SK-N-SH (cell line): ENCODE measurements around the gene TAMALIN.

ENCODE experiments used
- CTCF ChIP-seq: fragments of 200-600 bp; sonication (generic); IDR thresholded peaks from 2 replicates; pipeline ENCODE4 v1.6.1; 2017; ENCODE audit warnings: antibody characterized with exemption, mild to moderate bottlenecking, moderate library complexity
- EP300 ChIP-seq, 2 experiments: IDR thresholded peaks; 2 replicates each; pipeline versions ENCODE4 v1.4.0 to v1.6.1; 2012; ENCODE audit warnings: borderline replicate concordance in 1 of 2, low read depth in 1 of 2, low read length in 1 of 2
- POLR2AphosphoS5 ChIP-seq: IDR thresholded peaks from 2 replicates; pipeline ENCODE4 v1.6.1; 2012; ENCODE audit warnings: low read depth, low read length
- SIN3A ChIP-seq: IDR thresholded peaks from 2 replicates; pipeline ENCODE4 v1.6.1; 2012; ENCODE audit warnings: low read depth, mild to moderate bottlenecking, low read length, moderate library complexity, borderline replicate concordance
- SMC3 ChIP-seq: IDR thresholded peaks from 2 replicates; pipeline ENCODE4 v1.6.1; 2012; ENCODE audit warnings: low read depth, low read length, improper control_type of control experiment

DNA sequence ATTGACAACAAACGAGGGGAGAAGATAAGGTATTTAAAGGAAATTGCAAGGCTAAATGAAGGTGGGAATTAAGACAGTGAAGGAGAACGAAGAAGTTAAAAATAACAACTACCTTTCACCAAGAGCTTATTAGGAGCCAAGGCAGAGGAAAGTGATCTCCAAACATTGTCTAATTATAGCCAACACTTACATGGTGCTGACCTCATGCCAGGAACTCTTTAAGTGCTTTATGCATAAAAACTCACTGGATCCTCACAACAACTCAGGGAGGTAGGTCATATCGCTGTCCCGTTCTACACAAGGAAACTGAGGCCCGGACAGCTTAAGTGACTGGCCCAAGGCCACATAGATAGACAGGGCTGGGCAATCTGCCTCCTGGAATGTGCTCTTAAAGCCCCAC is 19.5 kb downstream of the TAMALIN start:
- TF ChIP-seq POLR2AphosphoS5 (no peak), SMC3 (no peak), CTCF (no peak), EP300 (IDR thresholded peaks at IDR 0.05; ENCODE audit: borderline replicate concordance in 1 of 2, low read depth in 1 of 2, low read length in 1 of 2) (no peak), SIN3A (no peak)
